Left cardiac atrium (tissue), 4 donors: Measurements from ENCODE around the gene NGFR. TPM values are rescaled to one million over a fixed set of nuclear protein-coding genes. Genes with fewer than 3 reads are reported as not detected.

ENCODE experiments used
- ATAC-seq, 2 donors: fragments of 200-7000 bp; cut with Tn5 transposase; one replicate each; pipeline ENCODE4 v1.9.1; 2020; ENCODE audit warnings: mild to moderate bottlenecking in 2 of 2, moderate library complexity in 2 of 2
- DNase-seq: peaks from one replicate; pipeline ENCODE4 v3.0.0-alpha.2; 2020
- intact Hi-C, 2 donors: fragments of 100-400 bp; cut with DNase I; formaldehyde crosslinking; loops; one replicate each; pipeline versions ENCODE4 v1.14.1 to v1.15.1; 2022 to 2023
- total RNA-seq, 2 donors: library from RNA; stranded (reverse); fragmentation: NEBNext Ultra II Directional; extraction: Animal tissue kit (Norgen Biotek cat#: 25700); gene quantifications; one replicate each; pipeline ENCODE4 v1.2.1, GENCODE V29; 2021
- donor health status: DM: no; HTN: yes; CAD: no.
- donor health status: DM: no; HTN: yes; CAD: no; lungs with severe emphysema.
- donor health status: DM: yes; HTN: yes; CAD: no.
- donor health status: Dilated cardiomyopathy.

Gene NGFR
- total RNA-seq, 2 donors from 2014 or later, result 13.7 to 31.1 TPM

DNA sequence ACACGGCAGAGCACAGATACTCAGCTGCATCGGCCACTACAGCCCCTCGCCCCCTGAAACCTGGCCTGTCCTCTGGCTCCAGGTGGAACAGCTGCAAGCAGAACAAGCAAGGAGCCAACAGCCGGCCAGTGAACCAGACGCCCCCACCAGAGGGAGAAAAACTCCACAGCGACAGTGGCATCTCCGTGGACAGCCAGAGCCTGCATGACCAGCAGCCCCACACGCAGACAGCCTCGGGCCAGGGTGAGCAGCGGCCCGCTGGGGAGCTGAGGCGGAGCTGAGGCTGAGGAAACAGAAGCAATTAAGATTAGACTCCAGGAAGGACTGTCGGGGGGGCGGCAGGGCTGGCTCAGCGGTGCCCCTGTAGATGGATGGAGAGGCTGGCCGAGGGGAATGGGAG is 16.7 kb downstream of the NGFR start:
- ATAC-seq (no peak), DNase-seq (peak; percentile 16)
- intact Hi-C loops, result no loop called here

DNA sequence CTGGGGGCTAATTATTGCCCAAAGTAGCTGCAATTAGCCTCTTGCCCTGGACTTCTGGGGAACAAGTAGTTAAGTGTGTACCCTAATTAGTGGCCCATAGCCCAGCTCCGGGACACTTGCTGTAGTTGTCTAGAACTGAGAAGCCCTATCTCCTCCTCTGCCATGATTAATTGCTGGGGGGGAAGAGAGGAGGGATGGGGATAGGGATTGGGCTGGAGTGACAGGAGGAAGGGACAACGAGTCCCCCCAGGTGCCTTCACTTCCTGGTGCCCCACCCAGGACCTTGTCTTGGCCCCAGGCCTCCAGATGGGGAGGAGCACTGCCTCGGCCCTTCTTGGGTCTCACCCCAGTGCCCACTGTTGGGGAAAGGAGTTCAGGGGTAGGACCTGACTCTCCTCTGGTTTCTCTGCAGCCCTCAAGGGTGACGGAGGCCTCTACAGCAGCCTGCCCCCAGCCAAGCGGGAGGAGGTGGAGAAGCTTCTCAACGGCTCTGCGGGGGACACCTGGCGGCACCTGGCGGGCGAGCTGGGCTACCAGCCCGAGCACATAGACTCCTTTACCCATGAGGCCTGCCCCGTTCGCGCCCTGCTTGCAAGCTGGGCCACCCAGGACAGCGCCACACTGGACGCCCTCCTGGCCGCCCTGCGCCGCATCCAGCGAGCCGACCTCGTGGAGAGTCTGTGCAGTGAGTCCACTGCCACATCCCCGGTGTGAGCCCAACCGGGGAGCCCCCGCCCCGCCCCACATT is 17.4 kb downstream of the NGFR start:
- intact Hi-C loops, result no loop called here
- DNase-seq (peak; percentile 7), ATAC-seq (no peak)

DNA sequence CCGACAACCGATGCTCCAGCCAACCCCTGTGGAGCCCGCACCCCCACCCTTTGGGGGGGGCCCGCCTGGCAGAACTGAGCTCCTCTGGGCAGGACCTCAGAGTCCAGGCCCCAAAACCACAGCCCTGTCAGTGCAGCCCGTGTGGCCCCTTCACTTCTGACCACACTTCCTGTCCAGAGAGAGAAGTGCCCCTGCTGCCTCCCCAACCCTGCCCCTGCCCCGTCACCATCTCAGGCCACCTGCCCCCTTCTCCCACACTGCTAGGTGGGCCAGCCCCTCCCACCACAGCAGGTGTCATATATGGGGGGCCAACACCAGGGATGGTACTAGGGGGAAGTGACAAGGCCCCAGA is 17.9 kb downstream of the NGFR start:
- ATAC-seq (no peak), DNase-seq (no peak)
- intact Hi-C loops, result no loop called here

DNA sequence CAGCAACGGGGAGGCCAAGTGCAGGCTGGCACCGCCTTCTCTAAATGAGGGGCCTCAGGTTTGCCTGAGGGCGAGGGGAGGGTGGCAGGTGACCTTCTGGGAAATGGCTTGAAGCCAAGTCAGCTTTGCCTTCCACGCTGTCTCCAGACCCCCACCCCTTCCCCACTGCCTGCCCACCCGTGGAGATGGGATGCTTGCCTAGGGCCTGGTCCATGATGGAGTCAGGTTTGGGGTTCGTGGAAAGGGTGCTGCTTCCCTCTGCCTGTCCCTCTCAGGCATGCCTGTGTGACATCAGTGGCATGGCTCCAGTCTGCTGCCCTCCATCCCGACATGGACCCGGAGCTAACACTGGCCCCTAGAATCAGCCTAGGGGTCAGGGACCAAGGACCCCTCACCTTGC is 18.5 kb downstream of the NGFR start:
- ATAC-seq (no peak), DNase-seq (no peak)
- intact Hi-C loops, result no loop called here

DNA sequence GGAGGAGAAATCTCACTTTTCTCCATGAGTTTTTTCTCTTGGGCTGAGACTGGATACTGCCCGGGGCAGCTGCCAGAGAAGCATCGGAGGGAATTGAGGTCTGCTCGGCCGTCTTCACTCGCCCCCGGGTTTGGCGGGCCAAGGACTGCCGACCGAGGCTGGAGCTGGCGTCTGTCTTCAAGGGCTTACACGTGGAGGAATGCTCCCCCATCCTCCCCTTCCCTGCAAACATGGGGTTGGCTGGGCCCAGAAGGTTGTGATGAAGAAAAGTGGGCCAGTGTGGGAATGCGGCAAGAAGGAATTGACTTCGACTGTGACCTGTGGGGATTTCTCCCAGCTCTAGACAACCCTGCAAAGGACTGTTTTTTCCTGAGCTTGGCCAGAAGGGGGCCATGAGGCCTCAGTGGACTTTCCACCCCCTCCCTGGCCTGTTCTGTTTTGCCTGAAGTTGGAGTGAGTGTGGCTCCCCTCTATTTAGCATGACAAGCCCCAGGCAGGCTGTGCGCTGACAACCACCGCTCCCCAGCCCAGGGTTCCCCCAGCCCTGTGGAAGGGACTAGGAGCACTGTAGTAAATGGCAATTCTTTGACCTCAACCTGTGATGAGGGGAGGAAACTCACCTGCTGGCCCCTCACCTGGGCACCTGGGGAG is 19.1 kb downstream of the NGFR start:
- intact Hi-C loops, result no loop called here
- ATAC-seq, result peak; percentile 42 to 49
- DNase-seq, result peak; percentile 67

DNA sequence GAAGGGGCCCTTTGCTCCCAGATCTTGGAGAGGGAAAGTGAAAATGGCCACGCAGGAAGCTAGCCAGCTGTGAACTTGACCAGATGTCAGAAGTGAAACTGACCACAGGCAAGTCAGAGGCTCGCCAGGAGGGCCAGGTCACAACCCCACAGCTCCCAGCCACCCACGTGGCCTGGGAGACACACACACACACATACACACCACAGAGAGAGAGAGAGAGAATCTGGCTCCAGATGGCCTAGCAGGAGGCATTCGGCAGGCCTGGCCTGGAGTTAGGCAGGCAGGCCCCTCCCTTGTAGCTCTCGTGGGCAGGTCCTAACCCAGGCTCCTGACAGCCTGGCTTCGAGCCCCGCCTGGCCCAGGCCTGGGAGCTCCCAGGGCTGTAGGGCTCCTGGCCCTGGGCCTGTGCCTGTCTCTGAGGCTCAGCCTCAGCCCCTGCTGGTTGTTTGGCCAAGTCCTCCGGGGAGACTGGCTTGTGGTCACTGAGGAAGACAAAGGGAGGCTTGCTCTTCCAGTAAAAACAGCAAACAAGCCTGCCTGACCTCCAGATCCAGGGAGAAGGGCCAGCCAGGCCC is 20.2 kb downstream of the NGFR start:
- ATAC-seq (peak; percentile 94 to 95), DNase-seq (peak; percentile 93)
- intact Hi-C loops, result no loop called here

DNA sequence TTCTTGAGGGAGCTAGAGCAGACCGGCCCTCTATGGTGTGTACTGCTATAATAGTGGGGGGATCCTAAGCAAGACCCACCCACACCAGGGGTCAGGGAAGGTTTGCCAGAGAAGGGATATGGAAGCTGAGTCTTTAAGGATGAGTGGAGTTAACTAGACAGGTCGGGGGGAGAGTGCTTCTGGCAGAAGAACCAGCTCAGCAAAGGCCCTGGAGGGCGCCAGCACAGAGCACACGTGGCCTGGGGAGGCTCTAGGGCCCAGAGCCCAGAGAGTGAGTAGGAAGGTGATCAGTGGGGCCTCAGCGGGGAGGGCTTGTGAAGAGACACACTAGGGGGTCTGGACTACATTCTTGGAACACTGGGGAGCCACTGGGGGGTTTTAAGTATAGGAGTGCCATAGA is 21.1 kb downstream of the NGFR start:
- peak in 1 of 2 donors; percentile 17 for ATAC-seq
- intact Hi-C loops, result no loop called here
- DNase-seq, result no peak

DNA sequence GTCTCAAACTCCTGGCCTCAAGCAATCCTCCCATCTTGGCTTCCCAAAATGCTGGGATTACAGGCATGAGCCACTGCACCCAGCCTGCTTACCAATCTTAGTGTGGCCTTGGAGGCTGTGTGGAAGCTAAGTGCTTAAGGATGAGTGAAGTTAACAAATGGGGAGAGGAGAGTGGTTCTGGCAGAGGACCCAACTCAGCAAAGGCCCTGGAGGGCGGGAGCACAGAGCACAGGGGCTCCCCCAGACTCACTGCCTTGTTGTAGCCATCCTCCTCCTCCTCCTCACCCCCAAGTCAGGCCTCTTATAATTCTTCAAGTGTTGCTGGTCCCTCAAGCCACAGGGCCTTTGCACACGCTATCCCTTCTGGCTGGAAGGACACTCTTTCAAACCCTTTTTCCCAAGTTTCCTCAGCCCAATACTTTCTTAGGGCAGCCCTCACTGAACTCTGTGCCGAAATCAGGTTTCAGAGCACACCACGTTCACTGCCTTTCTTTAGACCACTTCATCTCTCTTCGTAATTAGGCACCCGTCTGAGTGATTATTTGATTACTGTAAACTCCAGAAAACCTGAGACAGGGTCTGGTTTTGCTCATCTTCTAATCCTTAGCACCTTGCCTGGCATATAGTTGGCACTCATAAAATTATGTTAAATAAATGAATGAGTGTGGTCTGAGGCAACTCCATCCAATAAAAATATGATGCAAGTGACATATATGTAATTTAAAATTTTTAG is 23.4 kb downstream of the NGFR start:
- intact Hi-C loops, result no loop called here
- no peak for DNase-seq
- ATAC-seq, result no peak

DNA sequence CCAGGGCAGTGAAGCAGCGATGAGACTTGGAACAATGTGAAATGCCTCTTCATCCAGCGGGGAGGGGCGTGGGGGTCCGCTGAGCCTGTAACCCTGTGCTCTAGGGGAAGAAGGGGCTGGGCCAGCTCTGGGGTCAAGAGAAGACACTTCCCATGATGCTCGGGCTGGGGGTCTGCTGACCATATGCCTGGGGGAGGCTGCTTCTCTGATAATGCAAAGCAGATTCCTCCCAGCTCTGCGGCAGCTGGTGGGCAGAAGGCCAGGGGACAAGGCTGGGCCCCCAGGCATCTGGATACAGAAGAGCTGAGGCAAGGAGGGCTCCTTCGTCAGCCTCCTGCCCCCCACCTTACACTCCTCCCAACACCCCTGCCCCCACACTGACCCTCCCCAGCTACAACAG is 24.7 kb downstream of the NGFR start:
- DNase-seq (peak; percentile 22), ATAC-seq (no peak)
- intact Hi-C loops, result no loop called here

DNA sequence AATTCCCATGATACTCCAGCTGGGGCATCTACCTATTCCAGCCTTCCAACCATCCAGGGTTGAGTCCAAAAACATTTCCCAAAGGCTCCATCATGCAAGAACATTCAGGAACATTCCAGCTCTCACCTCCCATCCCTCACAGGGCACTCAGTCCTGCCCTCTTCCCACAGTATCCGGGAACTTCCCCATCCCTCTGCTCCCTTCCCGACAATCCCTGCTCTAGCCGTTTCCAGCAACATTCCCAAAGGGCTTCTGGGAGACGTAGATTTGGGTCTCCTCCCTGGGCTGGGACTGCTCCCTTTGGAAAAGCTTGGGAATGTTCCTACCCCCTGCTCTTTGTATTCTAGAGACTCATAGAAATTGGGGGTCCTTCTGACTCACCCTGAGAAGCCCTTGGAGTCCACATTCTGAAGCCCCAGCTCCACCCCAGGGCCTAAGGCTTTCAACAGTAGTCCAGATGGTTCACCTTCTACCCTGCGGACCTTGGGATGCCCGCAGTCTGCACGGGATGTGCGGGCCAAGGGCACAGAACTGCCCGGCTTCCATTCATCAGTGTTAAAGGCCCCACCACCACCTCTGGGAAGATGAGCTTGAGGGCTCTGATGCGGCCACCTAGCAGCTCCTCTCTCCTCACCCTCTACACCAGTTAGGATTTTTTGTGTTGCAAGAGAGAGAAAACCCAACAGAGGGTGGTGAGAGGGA is 25.4 kb downstream of the NGFR start:
- DNase-seq (peak; percentile 25), ATAC-seq (peak in 1 of 2 donors; percentile 48)
- intact Hi-C loops, result no loop called here

DNA sequence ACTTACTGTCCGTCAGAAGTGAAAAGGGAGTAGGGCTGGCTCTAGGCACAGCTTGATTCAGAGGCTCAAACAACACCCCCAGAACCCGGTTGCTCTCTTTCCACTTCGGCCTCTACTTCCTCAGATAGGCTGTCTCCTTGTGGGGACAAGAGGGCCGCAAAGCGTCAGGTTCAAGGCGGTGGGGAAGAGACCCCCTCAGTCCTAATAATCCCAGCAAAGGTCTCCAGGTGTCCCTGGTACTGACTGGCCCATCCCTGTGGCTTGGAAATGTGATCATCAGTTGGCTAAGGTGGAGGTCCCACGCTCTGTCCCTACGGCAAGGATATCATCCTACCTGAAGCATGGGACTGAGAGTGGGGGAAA is 26.0 kb downstream of the NGFR start:
- DNase-seq (peak; percentile 7), ATAC-seq (no peak)
- intact Hi-C loops, result no loop called here

DNA sequence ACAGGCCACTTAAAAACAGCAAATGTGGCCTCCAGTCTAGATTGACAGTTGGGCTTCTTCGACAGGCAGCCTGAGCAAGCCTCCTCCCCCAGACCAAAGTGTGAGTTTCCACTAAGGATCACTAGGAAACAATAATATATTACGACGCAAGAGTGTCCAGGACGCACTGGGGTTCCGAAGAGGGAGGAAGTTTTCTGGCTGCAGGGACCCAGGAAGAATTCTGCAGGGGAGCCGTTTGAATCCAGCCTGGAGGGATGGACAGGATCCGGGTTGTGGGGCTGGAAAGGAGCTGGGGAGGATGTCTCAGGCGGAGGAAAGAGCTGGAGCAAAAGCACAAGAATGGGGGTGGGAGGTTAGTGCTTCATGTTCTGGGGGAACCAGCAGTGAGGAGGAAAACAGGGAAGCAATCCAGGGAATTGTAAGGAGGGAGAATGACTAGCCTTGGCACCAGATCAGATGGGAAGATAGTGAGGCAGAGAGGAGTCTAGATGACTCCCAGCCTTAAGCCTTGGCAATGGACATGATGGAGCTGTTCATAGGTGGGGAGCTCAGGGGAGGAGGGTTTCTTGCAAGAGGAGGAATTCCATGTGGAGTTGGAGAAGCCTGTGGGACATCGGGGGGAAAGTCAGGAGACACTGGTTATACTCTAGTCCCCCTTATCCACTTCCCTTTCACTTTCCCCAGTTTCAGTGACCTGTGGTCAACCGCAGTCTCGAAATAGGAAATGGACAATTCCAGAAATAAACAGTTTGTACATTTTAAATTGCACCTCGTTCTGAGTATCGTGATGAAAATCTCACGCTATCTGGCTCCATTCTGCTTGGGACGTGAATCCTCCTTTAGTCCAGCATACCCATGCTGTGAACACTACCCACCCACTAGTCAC is 26.6 kb downstream of the NGFR start:
- peak; percentile 10 for DNase-seq
- intact Hi-C loops, result no loop called here
- ATAC-seq, result no peak

DNA sequence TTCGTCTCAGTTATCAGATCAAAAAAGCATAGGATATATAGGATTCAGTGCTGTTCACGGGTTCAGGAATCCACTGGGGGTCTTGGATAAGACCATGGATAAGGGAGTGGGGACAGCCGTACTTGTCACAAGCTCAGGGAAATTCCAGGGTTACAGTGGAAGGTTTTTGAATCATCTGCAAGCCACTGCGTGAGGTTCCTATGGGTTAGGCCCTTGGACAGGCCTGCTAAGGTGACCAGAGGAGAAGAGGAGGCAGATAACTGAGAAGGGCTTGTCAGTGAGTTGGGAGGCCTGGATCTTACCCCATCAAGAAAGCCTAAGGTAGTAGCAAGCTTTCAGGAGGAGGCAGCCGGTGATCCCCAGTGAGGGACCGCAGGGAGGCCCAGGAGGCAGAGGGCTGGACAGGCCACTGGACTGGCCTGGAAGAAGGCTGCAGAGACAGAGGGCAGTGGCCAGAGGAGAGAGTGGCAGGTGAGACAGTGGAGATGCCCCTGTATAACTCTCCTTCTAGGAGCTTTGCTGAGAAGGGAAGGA is 27.3 kb downstream of the NGFR start:
- DNase-seq, result peak; percentile 10
- intact Hi-C loops, result no loop called here
- ATAC-seq, result no peak

DNA sequence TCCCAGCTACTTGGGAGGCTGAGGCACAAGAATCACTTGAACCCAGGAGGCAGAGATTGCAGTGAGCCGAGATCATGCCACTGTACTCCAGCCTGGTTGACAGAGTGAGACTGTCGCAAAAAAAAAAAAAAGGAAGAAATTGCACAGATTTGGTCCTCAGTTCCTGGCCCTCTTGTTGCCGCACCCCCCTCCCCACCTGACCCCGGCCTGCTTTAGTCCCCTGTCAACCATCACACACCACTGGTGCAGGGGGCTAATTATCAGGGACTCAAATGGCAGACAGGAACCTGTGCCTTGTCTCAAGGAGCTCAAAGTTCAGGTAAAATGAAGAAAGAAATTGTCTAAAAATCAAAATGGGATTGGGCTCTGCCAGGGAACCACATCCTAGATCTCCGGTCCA is 28.1 kb downstream of the NGFR start:
- intact Hi-C loops, result no loop called here
- ATAC-seq (no peak), DNase-seq (no peak)

DNA sequence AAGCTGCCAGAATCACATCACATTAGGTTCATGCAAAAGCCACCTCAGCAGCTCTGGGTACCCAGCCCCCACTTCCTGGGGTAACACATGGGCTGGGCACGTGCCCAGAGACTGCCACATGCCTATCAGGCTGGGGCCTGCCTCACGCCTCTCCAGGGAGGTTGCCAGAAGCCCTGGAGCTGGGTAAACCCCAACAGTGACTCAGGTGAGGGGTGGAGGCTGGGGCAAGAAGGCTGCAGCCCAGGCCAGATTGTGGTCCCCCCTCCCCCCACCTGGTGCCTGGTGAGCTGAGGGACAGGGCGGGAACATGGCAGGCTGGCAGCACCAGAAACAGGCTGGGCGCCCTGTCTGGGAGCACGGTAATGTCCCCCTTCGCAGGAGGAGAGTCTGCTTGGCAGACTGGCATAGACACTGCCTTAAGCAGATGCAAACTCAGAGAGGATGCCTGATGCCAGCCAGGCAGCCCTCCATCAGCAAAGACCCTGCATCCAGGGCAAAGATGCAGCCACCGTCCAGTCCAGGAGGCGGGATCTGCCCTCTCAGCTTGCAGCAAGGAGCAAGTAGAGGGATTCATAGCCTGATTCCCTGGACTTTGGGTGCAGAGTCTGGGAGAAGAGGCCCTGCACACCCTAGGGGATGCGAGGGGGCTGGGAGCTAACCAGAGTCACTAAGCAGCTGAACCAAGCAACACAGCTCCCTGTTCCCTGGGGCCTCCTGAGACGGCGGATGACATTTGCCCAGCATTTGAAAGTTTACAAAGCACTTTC is 28.8 kb downstream of the NGFR start:
- intact Hi-C loops, result no loop called here
- DNase-seq (peak; percentile 26), ATAC-seq (no peak)

DNA sequence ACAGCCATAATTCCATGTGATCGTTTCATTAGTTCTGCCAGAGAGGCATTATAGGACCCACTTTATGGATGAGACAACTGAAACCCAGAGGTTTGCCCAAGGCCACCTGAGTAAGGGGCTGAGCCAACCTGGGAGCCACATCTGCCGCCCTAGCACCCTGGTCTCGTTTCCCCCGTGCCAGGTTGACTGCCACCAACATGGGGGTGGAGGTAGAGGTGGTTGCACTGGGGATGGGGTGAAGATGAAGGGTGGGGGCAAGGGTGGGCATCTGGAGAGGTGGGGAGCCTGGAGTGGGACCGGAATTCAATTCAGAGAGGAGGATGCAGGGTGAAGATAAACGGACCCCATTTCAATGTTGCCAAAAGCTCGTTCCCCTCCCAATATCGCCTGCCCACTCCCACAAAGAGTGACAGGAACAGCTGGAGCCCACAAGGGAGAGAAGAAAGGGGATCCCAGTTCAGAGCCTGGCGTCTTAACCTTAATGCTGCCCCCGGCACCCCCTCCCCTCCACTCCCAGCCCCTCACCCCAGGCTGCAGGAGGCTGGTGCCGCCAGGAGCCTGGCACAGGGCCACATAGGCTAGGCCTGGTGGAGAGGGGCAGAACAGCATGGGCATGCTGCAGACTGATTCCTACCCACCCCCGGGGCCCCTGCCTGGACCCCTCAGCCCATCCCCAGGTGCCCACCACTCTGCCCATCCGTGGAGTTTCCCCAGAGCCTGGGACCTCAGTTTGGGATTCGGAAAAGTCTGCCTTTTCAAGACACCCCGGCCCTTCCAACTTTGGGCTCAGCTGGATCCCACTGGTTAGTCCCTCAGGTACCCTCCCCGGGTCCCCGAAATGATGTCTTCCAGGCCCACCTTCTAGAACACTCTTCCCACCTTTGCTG is 29.6 kb downstream of the NGFR start:
- ATAC-seq, result no peak

More for the DNA sequence above, 29.6 kb downstream of the NGFR start:
- intact Hi-C loops, result no loop called here
- DNase-seq, result peak; percentile 14
